CD4-positive, alpha-beta T cell (primary cell): ENCODE data around the gene EIPR1. TPM values are rescaled to one million over a fixed set of nuclear protein-coding genes. Genes with fewer than 3 reads are reported as not detected.

Experiments
- ATAC-seq: fragments of 200-7000 bp; cut with Tn5 transposase; one replicate; pipeline ENCODE4 v1.10.0; 2022; ENCODE audit warnings: mild to moderate bottlenecking; ENCODE audit not compliant: poor library complexity
- CTCF ChIA-PET: fragments of 350-600 bp; sonication (Branson Sonifier 250); formaldehyde crosslinking; loops from one replicate; lab custom pipeline; 2021; ENCODE audit warnings: antibody characterized with exemption, inconsistent platforms; lab: Charles Lee
- POLR2A ChIA-PET: fragments of 350-600 bp; sonication (Branson Sonifier 250); formaldehyde crosslinking; loops from one replicate; lab custom pipeline; 2021; ENCODE audit warnings: antibody characterized with exemption, inconsistent platforms; lab: Charles Lee
- DNase-seq, 14 experiments: peaks; one replicate each; pipeline ENCODE4 v3.0.0-alpha.2; 2013 to 2020; ENCODE audit warnings: mixed read lengths in 2 of 14
- H3K27ac ChIP-seq, 2 donors: one replicate each; pipeline versions ENCODE4 v1.5.1 to v1.7.0; 2013; ENCODE audit warnings: low read length in 2 of 2, low read depth in 1 of 2, mild to moderate bottlenecking in 1 of 2
- H3K27me3 ChIP-seq, 2 experiments: 1 replicate in 1 of 2; 2 replicates in 1 of 2; pipeline versions ENCODE4 v1.6.1 to v1.7.0; 2013; ENCODE audit warnings: low read length in 2 of 2, control low read depth in 1 of 2, mild to moderate bottlenecking in 1 of 2, moderate library complexity in 1 of 2; ENCODE audit not compliant: insufficient read depth in 2 of 2, control insufficient read depth in 1 of 2
- H3K36me3 ChIP-seq: one replicate; pipeline ENCODE4 v1.6.1; 2013; ENCODE audit warnings: low read length, control low read depth; ENCODE audit not compliant: insufficient read depth
- H3K4me1 ChIP-seq: one replicate; pipeline ENCODE4 v1.6.1; 2013; ENCODE audit warnings: low read length, control low read depth; ENCODE audit not compliant: insufficient read depth
- H3K4me3 ChIP-seq: one replicate; pipeline ENCODE4 v1.5.1; 2013; ENCODE audit warnings: mild to moderate bottlenecking, low read length, moderate library complexity
- H3K9me3 ChIP-seq, 2 experiments: 1 replicate in 1 of 2; 2 replicates in 1 of 2; pipeline versions ENCODE4 v1.6.1 to v1.7.0; 2013; ENCODE audit warnings: low read length in 2 of 2, mild to moderate bottlenecking in 2 of 2, control low read depth in 1 of 2, moderate library complexity in 1 of 2; ENCODE audit not compliant: control insufficient read depth in 1 of 2, insufficient read depth in 1 of 2
- H3K27ac Mint-ChIP-seq: one replicate; pipeline ENCODE4 v1.8.0; 2020; ENCODE audit warnings: mixed read lengths
- H3K27me3 Mint-ChIP-seq: one replicate; pipeline ENCODE4 v1.8.0; 2021; ENCODE audit warnings: mixed read lengths
- H3K36me3 Mint-ChIP-seq: one replicate; pipeline ENCODE4 v1.8.0; 2021; ENCODE audit warnings: low read depth, mixed read lengths
- H3K4me1 Mint-ChIP-seq: one replicate; pipeline ENCODE4 v1.8.0; 2021; ENCODE audit warnings: low read depth, mixed read lengths
- H3K4me3 Mint-ChIP-seq: one replicate; pipeline ENCODE4 v1.8.0; 2020; ENCODE audit warnings: mild to moderate bottlenecking, mixed read lengths
- H3K9me3 Mint-ChIP-seq: one replicate; pipeline ENCODE4 v1.8.0; 2020; ENCODE audit warnings: mixed read lengths
- intact Hi-C, 2 experiments: fragments of 100-400 bp; cut with DNase I in 1 of 2; cut with micrococcal nuclease in 1 of 2; formaldehyde crosslinking; loops; one replicate each; pipeline versions ENCODE4 v1.15.1 to v1.9.0; 2023 to 2025; cut with DNase I, micrococcal nuclease
- total RNA-seq, 174 experiments: library from RNA in 2 of 174; stranded (reverse) in 2 of 174; gene quantifications; one replicate each; pipeline ENCODE4 v1.2.3 and lab custom pipeline; 2021 to 2026
- TF ChIP-seq, protein P1 (sequence below): fragments of 200-600 bp; IDR thresholded peaks from one replicate; pipeline ENCODE4 v1.8.0; 2022; ENCODE audit warnings: antibody characterized with exemption, mild to moderate bottlenecking

EIPR1 gene
- total RNA-seq, 2 experiments from 2014 or later = 11.0 to 12.4 TPM

DNA sequence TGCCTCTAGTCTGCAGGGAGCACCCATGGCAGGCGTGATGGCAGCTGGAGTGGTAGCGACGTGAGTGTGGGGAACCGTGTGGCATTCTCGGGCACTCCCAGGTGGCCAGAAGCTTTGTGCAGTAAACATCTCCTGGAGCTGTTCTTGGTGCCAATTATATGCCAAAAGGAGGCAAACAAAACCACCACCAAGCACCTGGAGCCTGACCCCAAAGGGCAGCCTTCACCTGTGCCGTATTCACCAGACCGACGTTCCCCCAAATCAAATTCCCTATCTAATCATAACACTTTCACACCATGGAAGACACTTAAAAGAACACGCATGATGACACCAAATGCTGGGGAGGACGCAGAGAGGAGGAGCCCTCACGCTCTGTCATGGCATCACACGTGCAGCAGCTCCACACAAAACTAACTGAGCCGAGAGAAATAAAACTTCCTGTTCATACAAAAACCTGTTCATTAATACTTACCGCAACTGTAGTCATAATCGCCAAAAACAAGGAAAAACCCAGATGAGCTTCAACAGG is 123.6 kb downstream of the EIPR1 start:
- Histone ChIP-seq H3K27ac (no peak overlapping the region), H3K4me1 (no peaks in the 10 kb centered on the region), H3K9me3 (peaks cover 16 to 26% of the 10 kb centered on the region in 2 experiments), H3K36me3 (peaks cover 20% of the 10 kb centered on the region), H3K4me3 (no peak overlapping the region), H3K27me3 (no peaks in the 10 kb centered on the region)
- Mint-ChIP-seq H3K27ac (no peak overlapping the region), H3K36me3 (peaks cover 77% of the 10 kb centered on the region), H3K4me3 (no peak overlapping the region), H3K4me1 (no peaks in the 10 kb centered on the region), H3K27me3 (no peaks in the 10 kb centered on the region), H3K9me3 (peaks cover 8% of the 10 kb centered on the region)
- POLR2A ChIA-PET = no interaction called here
- intact Hi-C loops = no loop called here
- ATAC-seq (no peak), DNase-seq (no peak)
- TF ChIP-seq, protein P1, sequence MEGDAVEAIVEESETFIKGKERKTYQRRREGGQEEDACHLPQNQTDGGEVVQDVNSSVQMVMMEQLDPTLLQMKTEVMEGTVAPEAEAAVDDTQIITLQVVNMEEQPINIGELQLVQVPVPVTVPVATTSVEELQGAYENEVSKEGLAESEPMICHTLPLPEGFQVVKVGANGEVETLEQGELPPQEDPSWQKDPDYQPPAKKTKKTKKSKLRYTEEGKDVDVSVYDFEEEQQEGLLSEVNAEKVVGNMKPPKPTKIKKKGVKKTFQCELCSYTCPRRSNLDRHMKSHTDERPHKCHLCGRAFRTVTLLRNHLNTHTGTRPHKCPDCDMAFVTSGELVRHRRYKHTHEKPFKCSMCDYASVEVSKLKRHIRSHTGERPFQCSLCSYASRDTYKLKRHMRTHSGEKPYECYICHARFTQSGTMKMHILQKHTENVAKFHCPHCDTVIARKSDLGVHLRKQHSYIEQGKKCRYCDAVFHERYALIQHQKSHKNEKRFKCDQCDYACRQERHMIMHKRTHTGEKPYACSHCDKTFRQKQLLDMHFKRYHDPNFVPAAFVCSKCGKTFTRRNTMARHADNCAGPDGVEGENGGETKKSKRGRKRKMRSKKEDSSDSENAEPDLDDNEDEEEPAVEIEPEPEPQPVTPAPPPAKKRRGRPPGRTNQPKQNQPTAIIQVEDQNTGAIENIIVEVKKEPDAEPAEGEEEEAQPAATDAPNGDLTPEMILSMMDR = no peak
- CTCF ChIA-PET = no interaction called here

DNA sequence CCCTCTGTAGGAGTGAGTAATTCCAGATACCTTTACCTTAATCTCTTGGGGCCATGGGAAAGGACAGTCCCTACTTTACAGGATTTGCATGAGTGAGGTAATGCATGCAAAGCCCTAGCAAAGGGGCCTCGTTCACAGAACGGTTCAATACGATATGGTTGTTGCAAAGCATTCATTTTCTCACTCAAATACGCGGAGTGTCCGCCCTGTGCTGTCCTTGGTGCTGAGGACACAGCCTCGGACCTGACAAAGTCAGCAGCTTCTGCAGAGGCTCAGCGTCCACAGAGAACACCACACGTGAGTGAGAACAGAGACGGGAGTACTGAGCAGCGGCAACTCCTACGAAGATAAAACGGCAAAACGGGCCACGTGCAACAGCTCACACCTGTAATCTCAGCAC is 125.7 kb downstream of the EIPR1 start:
- H3K27me3 Mint-ChIP-seq = no peaks in the 10 kb centered on the region
- TF ChIP-seq, protein P1 = no peak
- peaks cover 78% of the 10 kb centered on the region for H3K36me3 Mint-ChIP-seq
- POLR2A ChIA-PET = no interaction called here
- Histone ChIP-seq H3K27ac (no peak overlapping the region), H3K36me3 (peaks cover 17% of the 10 kb centered on the region), H3K4me1 (no peaks in the 10 kb centered on the region), H3K9me3 (peaks cover 20 to 35% of the 10 kb centered on the region in 2 experiments), H3K4me3 (no peak overlapping the region), H3K27me3 (no peaks in the 10 kb centered on the region)
- H3K4me3 Mint-ChIP-seq = no peak overlapping the region
- ATAC-seq = no peak
- peaks cover 11% of the 10 kb centered on the region for H3K9me3 Mint-ChIP-seq
- H3K27ac Mint-ChIP-seq = no peak overlapping the region
- CTCF ChIA-PET = no interaction called here
- intact Hi-C loops = no loop called here
- DNase-seq = no peak
- no peaks in the 10 kb centered on the region for H3K4me1 Mint-ChIP-seq

DNA sequence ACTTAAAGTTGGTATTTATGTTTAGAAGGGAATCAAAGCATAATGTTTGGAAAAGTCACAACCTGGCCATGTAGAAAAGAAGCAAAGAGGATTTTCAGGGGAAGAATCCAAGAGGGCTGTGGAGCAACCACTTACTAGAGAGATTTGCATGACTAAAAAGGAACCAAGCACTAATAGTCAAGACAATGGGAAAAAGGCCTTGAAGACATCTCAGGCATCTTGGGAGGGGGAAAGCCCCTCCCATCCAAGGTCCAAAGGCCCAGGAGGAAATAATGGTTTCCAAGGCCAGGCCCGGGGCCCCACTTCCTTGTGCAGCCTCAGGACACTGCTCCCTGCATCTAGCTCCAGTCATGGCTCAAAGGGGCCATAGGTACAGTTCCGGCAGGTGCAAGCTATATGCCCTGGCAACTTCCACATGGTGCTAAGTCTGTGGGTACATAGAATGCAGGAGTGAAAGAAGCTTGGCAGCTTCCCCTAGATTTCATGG is 128.1 kb downstream of the EIPR1 start:
- H3K27me3 Mint-ChIP-seq = no peaks in the 10 kb centered on the region
- no peak overlapping the region for H3K4me3 Mint-ChIP-seq
- TF ChIP-seq, protein P1 = no peak
- H3K4me1 ChIP-seq = no peaks in the 10 kb centered on the region
- H3K9me3 Mint-ChIP-seq = peaks cover 11% of the 10 kb centered on the region
- H3K36me3 ChIP-seq = peaks cover 6% of the 10 kb centered on the region
- no peak overlapping the region for H3K27ac Mint-ChIP-seq
- peaks cover 5% of the 10 kb centered on the region for H3K4me1 Mint-ChIP-seq
- no peaks in the 10 kb centered on the region for H3K27me3 ChIP-seq
- intact Hi-C loops = loop anchor here in 1 of 2 experiments (10.0 kb wide), 1 partner anchor 135 kb away; no protein-coding TSS in a partner anchor
- CTCF ChIA-PET = no interaction called here
- POLR2A ChIA-PET = no interaction called here
- ATAC-seq (no peak), DNase-seq (no peak)
- peaks cover 20 to 35% of the 10 kb centered on the region in 2 experiments for H3K9me3 ChIP-seq
- H3K4me3 ChIP-seq = no peak overlapping the region
- no peak overlapping the region for H3K27ac ChIP-seq
- peaks cover 62% of the 10 kb centered on the region for H3K36me3 Mint-ChIP-seq
